GM04504 (cell line): ENCODE measurements around the gene MAD1L1.

ENCODE experiments used
- DNase-seq: peaks from one replicate; pipeline ENCODE4 v3.0.0-alpha.2; 2012; ENCODE audit warnings: low read depth

MAD1L1 gene

GRCh38 chr7:2139004-2139699 lies 93.6 kb downstream of the MAD1L1 start:
- DNase-seq: no peak

GRCh38 chr7:2138146-2138765 lies 94.5 kb downstream of the MAD1L1 start:
- no peak for DNase-seq

- DNase-seq: no peak
Measured at GRCh38 chr7:2134740-2135139, 98.0 kb downstream of the MAD1L1 start.

GRCh38 chr7:2132243-2132642 lies 100.5 kb downstream of the MAD1L1 start:
- no peak for DNase-seq

GRCh38 chr7:2131800-2132199 lies 100.9 kb downstream of the MAD1L1 start:
- DNase-seq: no peak

GRCh38 chr7:2131341-2131740 lies 101.4 kb downstream of the MAD1L1 start:
- DNase-seq: no peak

- DNase-seq: no peak
Measured at GRCh38 chr7:2130096-2130375, 102.7 kb downstream of the MAD1L1 start.

- DNase-seq: no peak
Measured at GRCh38 chr7:2129323-2130095, 103.2 kb downstream of the MAD1L1 start.

- no peak for DNase-seq
Measured at GRCh38 chr7:2128601-2129322, 104.0 kb downstream of the MAD1L1 start.

GRCh38 chr7:2126621-2127020 lies 106.1 kb downstream of the MAD1L1 start:
- no peak for DNase-seq

- no peak for DNase-seq
Measured at GRCh38 chr7:2125931-2126330, 106.8 kb downstream of the MAD1L1 start.

GRCh38 chr7:2124604-2125345 lies 108.0 kb downstream of the MAD1L1 start:
- no peak for DNase-seq

GRCh38 chr7:2123916-2124315 lies 108.8 kb downstream of the MAD1L1 start:
- no peak for DNase-seq

- no peak for DNase-seq
Measured at GRCh38 chr7:2123360-2123759, 109.4 kb downstream of the MAD1L1 start.

GRCh38 chr7:2122651-2123050 lies 110.1 kb downstream of the MAD1L1 start:
- DNase-seq: no peak

GRCh38 chr7:2120841-2121830 lies 111.6 kb downstream of the MAD1L1 start:
- DNase-seq: no peak

- no peak for DNase-seq
Measured at GRCh38 chr7:2120251-2120660, 112.5 kb downstream of the MAD1L1 start.

GRCh38 chr7:2118630-2119190 lies 114.0 kb downstream of the MAD1L1 start:
- DNase-seq: no peak

GRCh38 chr7:2118056-2118455 lies 114.7 kb downstream of the MAD1L1 start:
- no peak for DNase-seq

- no peak for DNase-seq
Measured at GRCh38 chr7:2117646-2118045, 115.1 kb downstream of the MAD1L1 start.
